WI38 (cell line): Measurements from ENCODE around the gene UBE2F.

Source experiments
- H3K4me3 ChIP-seq: 2 replicates; pipeline ENCODE4 v1.5.1; 2011; ENCODE audit warnings: low read depth, mild to moderate bottlenecking, control low read depth, low read length
- TF ChIP-seq, protein P1 (sequence below): IDR thresholded peaks from 2 replicates; pipeline ENCODE4 v1.5.1; 2012; ENCODE audit warnings: low read depth, mild to moderate bottlenecking, control low read depth, low read length

UBE2F gene

DNA sequence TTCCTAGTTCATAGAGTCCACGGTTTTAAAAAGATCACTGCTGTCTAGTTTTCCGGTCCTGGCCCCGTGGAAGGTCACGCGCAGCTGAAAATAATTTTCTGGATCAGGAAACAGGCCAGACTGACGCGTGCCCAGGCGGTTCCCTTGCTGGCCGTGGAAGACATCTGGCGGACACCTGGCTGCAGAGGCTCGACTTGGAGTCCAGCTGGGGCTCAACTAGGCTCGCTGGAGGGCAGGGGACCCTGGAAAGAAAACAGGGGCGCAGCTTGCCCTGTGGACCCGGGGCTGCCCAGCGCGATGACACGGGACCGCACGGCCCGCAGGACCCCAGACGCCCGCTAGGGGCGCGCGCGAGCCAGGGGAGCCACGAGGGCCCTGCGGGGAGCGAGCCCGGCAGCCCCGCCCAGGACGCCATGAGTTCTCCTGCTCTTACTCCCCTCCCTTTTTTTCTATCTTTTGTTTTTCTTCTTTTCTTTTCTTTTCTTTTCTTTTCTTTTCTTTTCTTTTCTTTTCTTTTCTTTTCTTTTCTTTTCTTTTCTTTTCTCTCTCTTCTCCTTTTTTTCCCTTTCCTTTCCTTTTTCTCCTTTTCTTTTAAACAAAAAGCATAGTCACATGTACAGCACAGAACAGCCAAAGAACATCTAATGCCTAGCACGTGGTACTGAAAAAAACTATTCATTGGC lies 43.2 kb upstream of the UBE2F start:
- H3K4me3 ChIP-seq: peak overlapping the region; percentile 34

DNA sequence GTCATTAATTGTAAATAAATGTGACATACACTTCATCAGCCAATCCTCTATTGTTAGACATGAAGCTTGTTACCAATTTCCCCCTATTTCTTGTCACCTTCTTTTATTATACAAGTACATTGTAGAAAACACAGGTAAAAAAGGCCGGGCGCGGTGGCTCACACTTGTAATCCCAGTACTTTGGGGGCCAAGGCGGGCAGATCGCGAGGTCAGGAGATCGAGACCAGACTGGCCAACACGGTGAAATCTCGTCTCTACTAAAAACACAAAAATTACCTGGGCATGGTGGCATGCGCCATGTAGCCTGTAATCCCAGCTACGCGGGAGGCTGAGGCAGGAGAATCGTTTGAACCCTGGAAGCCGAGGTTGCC lies 42.7 kb upstream of the UBE2F start:
- TF ChIP-seq, protein P1, sequence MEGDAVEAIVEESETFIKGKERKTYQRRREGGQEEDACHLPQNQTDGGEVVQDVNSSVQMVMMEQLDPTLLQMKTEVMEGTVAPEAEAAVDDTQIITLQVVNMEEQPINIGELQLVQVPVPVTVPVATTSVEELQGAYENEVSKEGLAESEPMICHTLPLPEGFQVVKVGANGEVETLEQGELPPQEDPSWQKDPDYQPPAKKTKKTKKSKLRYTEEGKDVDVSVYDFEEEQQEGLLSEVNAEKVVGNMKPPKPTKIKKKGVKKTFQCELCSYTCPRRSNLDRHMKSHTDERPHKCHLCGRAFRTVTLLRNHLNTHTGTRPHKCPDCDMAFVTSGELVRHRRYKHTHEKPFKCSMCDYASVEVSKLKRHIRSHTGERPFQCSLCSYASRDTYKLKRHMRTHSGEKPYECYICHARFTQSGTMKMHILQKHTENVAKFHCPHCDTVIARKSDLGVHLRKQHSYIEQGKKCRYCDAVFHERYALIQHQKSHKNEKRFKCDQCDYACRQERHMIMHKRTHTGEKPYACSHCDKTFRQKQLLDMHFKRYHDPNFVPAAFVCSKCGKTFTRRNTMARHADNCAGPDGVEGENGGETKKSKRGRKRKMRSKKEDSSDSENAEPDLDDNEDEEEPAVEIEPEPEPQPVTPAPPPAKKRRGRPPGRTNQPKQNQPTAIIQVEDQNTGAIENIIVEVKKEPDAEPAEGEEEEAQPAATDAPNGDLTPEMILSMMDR: no peak
- no peak overlapping the region for H3K4me3 ChIP-seq

More for the DNA sequence above, 43.2 kb upstream of the UBE2F start:
- TF ChIP-seq, protein P1: peak; percentile 99

- TF ChIP-seq, protein P1: no peak
- no peak overlapping the region for H3K4me3 ChIP-seq
Observed at GRCh38 chr2:237927135-237927534, 39.7 kb upstream of the UBE2F start.

- TF ChIP-seq, protein P1: no peak
- no peak overlapping the region for H3K4me3 ChIP-seq
Observed at GRCh38 chr2:237927986-237928385, 38.8 kb upstream of the UBE2F start.

DNA sequence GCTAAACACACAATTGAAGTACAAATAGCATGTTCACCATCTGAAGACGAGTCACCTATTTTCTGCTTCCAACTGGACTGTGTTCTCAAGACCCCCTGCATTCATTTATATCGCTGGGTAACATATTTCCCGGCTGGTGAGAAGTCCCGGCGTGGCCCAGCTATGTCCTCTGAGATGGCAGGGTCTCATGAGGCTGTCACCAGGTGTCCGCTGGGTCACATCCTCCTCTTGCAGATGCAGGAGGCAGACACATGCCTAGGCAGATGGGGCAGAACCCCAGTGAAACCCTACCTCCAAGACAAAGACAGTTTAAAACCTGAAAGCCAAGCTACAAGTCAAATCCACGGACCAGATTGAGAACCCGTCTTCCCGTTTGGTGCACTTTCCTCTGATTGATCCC lies 36.8 kb upstream of the UBE2F start:
- TF ChIP-seq, protein P1: no peak
- no peak overlapping the region for H3K4me3 ChIP-seq

GRCh38 chr2:237931205-237931721 lies 35.6 kb upstream of the UBE2F start:
- no peak overlapping the region for H3K4me3 ChIP-seq
- TF ChIP-seq, protein P1: no peak

GRCh38 chr2:237932731-237933131 lies 34.1 kb upstream of the UBE2F start:
- TF ChIP-seq, protein P1: no peak
- H3K4me3 ChIP-seq: no peak overlapping the region
